Activated CD4-positive, alpha-beta T cell treated with anti-CD3 and anti-CD28 coated beads, Interleukin-2, Interleukin-4, amounts not matched to agents 100 ng/mL and 50 ng/mL, durations not matched to agents 16 hours and 8 hours (primary cell): ENCODE measurements around the gene JAML.
A peak's percentile ranks its signal among the peaks of the same experiment; 100 is the strongest.
"Not testable (repeated sequence)": the region's sequence is repeated elsewhere in the genome, so short reads cannot be mapped to it uniquely, and the experiment has no call there.

ENCODE experiments used
- DNase-seq: peaks from one replicate; pipeline ENCODE4 v3.0.0-alpha.2; 2020; ENCODE audit warnings: low spot score

The JAML gene

GRCh38 chr11:118193910-118194566 is 30.8 kb downstream of the JAML start:
- no peak for DNase-seq

- not testable (repeated sequence) for DNase-seq
These were observed 32.0 kb downstream of the JAML start for GRCh38 chr11:118192817-118193216.

GRCh38 chr11:118190942-118191506 is 33.8 kb downstream of the JAML start:
- not testable (repeated sequence) for DNase-seq

- no peak for DNase-seq
These were observed 38.3 kb downstream of the JAML start for GRCh38 chr11:118186346-118187107.

- no peak for DNase-seq
These were observed 39.8 kb downstream of the JAML start for GRCh38 chr11:118184784-118185579.

- not testable (repeated sequence) for DNase-seq
These were observed 41.1 kb downstream of the JAML start for GRCh38 chr11:118183691-118184090.

GRCh38 chr11:118180300-118180703 is 44.5 kb downstream of the JAML start:
- DNase-seq = no peak

GRCh38 chr11:118176778-118177134 is 48.1 kb downstream of the JAML start:
- no peak for DNase-seq

- no peak for DNase-seq
These were observed 48.6 kb downstream of the JAML start, which contains the start of gene SCN2B for GRCh38 chr11:118175993-118176777. Gene SCN2B (minus strand): TSS chr11:118176639. CDS start chr11:118176431, 208 bp downstream.

GRCh38 chr11:118175031-118175992 is 49.5 kb downstream of the JAML start:
- no peak for DNase-seq

- no peak for DNase-seq
These were observed 50.7 kb downstream of the JAML start for GRCh38 chr11:118174006-118174567.

GRCh38 chr11:118172356-118172755 is 52.5 kb downstream of the JAML start:
- no peak for DNase-seq

GRCh38 chr11:118171269-118172062 is 53.3 kb downstream of the JAML start:
- DNase-seq = peak; percentile 73

GRCh38 chr11:118170882-118171268 is 53.9 kb downstream of the JAML start:
- no peak for DNase-seq

GRCh38 chr11:118170231-118170630 is 54.6 kb downstream of the JAML start:
- no peak for DNase-seq

- DNase-seq = no peak
These were observed 55.3 kb downstream of the JAML start for GRCh38 chr11:118169300-118170140.

- no peak for DNase-seq
These were observed 56.1 kb downstream of the JAML start for GRCh38 chr11:118168751-118169150.

GRCh38 chr11:118168316-118168715 is 56.5 kb downstream of the JAML start:
- DNase-seq = no peak
